ENCODE data around the gene NELL2.
"Not testable (repeated sequence)": the region's sequence is repeated elsewhere in the genome, so short reads cannot be mapped to it uniquely, and the experiment has no call there.

Gene NELL2

GRCh38 chr12:44875954-44876543 is at the start of gene NELL2:
NELL2 (minus strand) TSS chr12:44876315; CDS start chr12:44875869, 446 bp downstream.
- DNase-seq = peak; percentile 70

- DNase-seq = no peak
These were observed 45.6 kb upstream of the NELL2 start for GRCh38 chr12:44921736-44922135.

GRCh38 chr12:44917141-44917540 is 41.0 kb upstream of the NELL2 start:
- DNase-seq = no peak

GRCh38 chr12:44915958-44916357 is 39.8 kb upstream of the NELL2 start:
- no peak for DNase-seq

- DNase-seq = no peak
These were observed 28.2 kb upstream of the NELL2 start for GRCh38 chr12:44904321-44904720.

GRCh38 chr12:44898108-44898507 is 22.0 kb upstream of the NELL2 start:
- not testable (repeated sequence) for DNase-seq

GRCh38 chr12:44889926-44890325 is 13.8 kb upstream of the NELL2 start:
- no peak for DNase-seq

GRCh38 chr12:44889162-44889561 is 13.0 kb upstream of the NELL2 start:
- no peak for DNase-seq

- no peak for DNase-seq
These were observed 9.8 kb upstream of the NELL2 start for GRCh38 chr12:44885902-44886301.

GRCh38 chr12:44881197-44881596 is 5.1 kb upstream of the NELL2 start:
- no peak for DNase-seq

GRCh38 chr12:44876544-44877410 is 662 bp upstream of the NELL2 start:
- DNase-seq = peak; percentile 41

GRCh38 chr12:44875417-44875953 is 630 bp downstream of the NELL2 start:
- DNase-seq = peak; percentile 15

GRCh38 chr12:44874981-44875416 is 1.1 kb downstream of the NELL2 start:
- peak; percentile 26 for DNase-seq

GRCh38 chr12:44873898-44874297 is 2.2 kb downstream of the NELL2 start:
- peak; percentile 19 for DNase-seq

GRCh38 chr12:44869503-44869902 is 6.6 kb downstream of the NELL2 start:
- DNase-seq = no peak

GRCh38 chr12:44863867-44864266 is 12.2 kb downstream of the NELL2 start:
- no peak for DNase-seq

- no peak for DNase-seq
These were observed 16.0 kb downstream of the NELL2 start for GRCh38 chr12:44859998-44860689.

GRCh38 chr12:44858226-44858855 is 17.8 kb downstream of the NELL2 start:
- no peak for DNase-seq

GRCh38 chr12:44852483-44852882 is 23.6 kb downstream of the NELL2 start:
- peak; percentile 22 for DNase-seq

GRCh38 chr12:44851586-44851985 is 24.5 kb downstream of the NELL2 start:
- DNase-seq = no peak

- DNase-seq = no peak
These were observed 27.4 kb downstream of the NELL2 start for GRCh38 chr12:44848703-44849085.

GRCh38 chr12:44847888-44848702 is 28.0 kb downstream of the NELL2 start:
- DNase-seq = peak; percentile 72
